ENCODE measurements around the gene TPO.
"Not testable (repeated sequence)": the region's sequence is repeated elsewhere in the genome, so short reads cannot be mapped to it uniquely, and the experiment has no call there.

The TPO gene

GRCh38 chr2:1405124-1405523, 8.1 kb upstream of the TPO start:
- DNase-seq (ENCODE audit: low spot score) (no peak), FAIRE-seq (no peak)

GRCh38 chr2:1405967-1406366, 7.3 kb upstream of the TPO start:
- DNase-seq (ENCODE audit: low spot score) (no peak), FAIRE-seq (no peak)

- DNase-seq (ENCODE audit: low spot score) (no peak), FAIRE-seq (no peak)
These were observed 6.8 kb upstream of the TPO start for GRCh38 chr2:1406434-1406833.

- FAIRE-seq, result no peak
- no peak for DNase-seq (ENCODE audit: low spot score)
These were observed 5.2 kb upstream of the TPO start for GRCh38 chr2:1407950-1408675.

GRCh38 chr2:1414121-1414520, 858 bp downstream of the TPO start:
- DNase-seq (ENCODE audit: low spot score) (no peak), FAIRE-seq (no peak)

GRCh38 chr2:1414901-1415300, 1.6 kb downstream of the TPO start:
- not testable (repeated sequence) for DNase-seq (ENCODE audit: low spot score); FAIRE-seq

- DNase-seq (ENCODE audit: low spot score), result no peak
- FAIRE-seq, result no peak
These were observed 2.2 kb downstream of the TPO start for GRCh38 chr2:1415501-1415900.

- no peak for DNase-seq (ENCODE audit: low spot score)
These were observed 5.3 kb downstream of the TPO start for GRCh38 chr2:1418566-1418965.

GRCh38 chr2:1420746-1421480, 7.7 kb downstream of the TPO start:
- DNase-seq (ENCODE audit: low spot score) (no peak), FAIRE-seq (no peak)

More at GRCh38 chr2:1418566-1418965, 5.3 kb downstream of the TPO start:
- no peak for FAIRE-seq

GRCh38 chr2:1421731-1422130, 8.5 kb downstream of the TPO start:
- DNase-seq (ENCODE audit: low spot score), result no peak
- FAIRE-seq, result no peak

- no peak for FAIRE-seq
- DNase-seq (ENCODE audit: low spot score), result no peak
These were observed 8.9 kb downstream of the TPO start for GRCh38 chr2:1422131-1422530.

GRCh38 chr2:1422716-1423285, 9.5 kb downstream of the TPO start:
- DNase-seq (ENCODE audit: low spot score) (no peak), FAIRE-seq (no peak)

- FAIRE-seq, result no peak
- no peak for DNase-seq (ENCODE audit: low spot score)
These were observed 13.8 kb downstream of the TPO start for GRCh38 chr2:1427086-1427485.

- DNase-seq (ENCODE audit: low spot score) (no peak), FAIRE-seq (no peak)
These were observed 16.6 kb downstream of the TPO start for GRCh38 chr2:1429895-1430294.

GRCh38 chr2:1430491-1430890, 17.2 kb downstream of the TPO start:
- DNase-seq (ENCODE audit: low spot score) (no peak), FAIRE-seq (no peak)

- FAIRE-seq, result no peak
- no peak for DNase-seq (ENCODE audit: low spot score)
These were observed 18.7 kb downstream of the TPO start for GRCh38 chr2:1431886-1432400.

- DNase-seq (ENCODE audit: low spot score), result no peak
- FAIRE-seq, result no peak
These were observed 19.5 kb downstream of the TPO start for GRCh38 chr2:1432726-1433125.

GRCh38 chr2:1436369-1436768, 23.1 kb downstream of the TPO start:
- DNase-seq (ENCODE audit: low spot score) (no peak), FAIRE-seq (no peak)

- DNase-seq (ENCODE audit: low spot score) (no peak), FAIRE-seq (no peak)
These were observed 23.8 kb downstream of the TPO start for GRCh38 chr2:1437101-1437500.

GRCh38 chr2:1437537-1437936, 24.3 kb downstream of the TPO start:
- DNase-seq (ENCODE audit: low spot score) (no peak), FAIRE-seq (no peak)

- FAIRE-seq, result no peak
- DNase-seq (ENCODE audit: low spot score), result no peak
These were observed 25.7 kb downstream of the TPO start for GRCh38 chr2:1438972-1439371.

GRCh38 chr2:1440581-1440980, 27.3 kb downstream of the TPO start:
- DNase-seq (ENCODE audit: low spot score) (no peak), FAIRE-seq (no peak)

All from RCC 7860 (cell line).